Activated CD8-positive, alpha-beta memory T cell treated with anti-CD3 and anti-CD28 coated beads, Interleukin-2, amount 10 ng/mL, durations not matched to agents 7 days and 5 days (primary cell): ENCODE data around the gene FRMD1. TPM values are rescaled to one million over a fixed set of nuclear protein-coding genes. Genes with fewer than 3 reads are reported as not detected.
"Not testable (repeated sequence)": the region's sequence is repeated elsewhere in the genome, so short reads cannot be mapped to it uniquely, and the experiment has no call there.

Experiments used
- ATAC-seq: fragments of 150-1000 bp; cut with Tn5 transposase; one replicate; pipeline ENCODE4 v1.10.0; 2021; ENCODE audit warnings: moderate library complexity
- CTCF ChIA-PET: fragments of 350-600 bp; sonication (Branson Sonifier 250); formaldehyde crosslinking; loops from one replicate; lab custom pipeline; 2021; ENCODE audit warnings: antibody characterized with exemption; lab: Charles Lee
- DNase-seq: peaks from one replicate; pipeline ENCODE4 v3.0.0-alpha.2; 2020
- H3K27ac Mint-ChIP-seq: one replicate; pipeline ENCODE4 v1.8.0; 2021; ENCODE audit warnings: mild to moderate bottlenecking, mixed read lengths
- H3K27me3 Mint-ChIP-seq: one replicate; pipeline ENCODE4 v1.8.0; 2021; ENCODE audit warnings: mixed read lengths
- H3K36me3 Mint-ChIP-seq: one replicate; pipeline ENCODE4 v1.8.0; 2021; ENCODE audit warnings: mild to moderate bottlenecking, mixed read lengths
- H3K4me1 Mint-ChIP-seq: one replicate; pipeline ENCODE4 v1.8.0; 2021; ENCODE audit warnings: mixed read lengths
- H3K4me3 Mint-ChIP-seq: one replicate; pipeline ENCODE4 v1.8.0; 2021; ENCODE audit warnings: mild to moderate bottlenecking, moderate library complexity, mixed read lengths
- H3K9me3 Mint-ChIP-seq: one replicate; pipeline ENCODE4 v1.8.0; 2022; ENCODE audit warnings: low read depth, mixed read lengths
- total RNA-seq, 2 experiments: library from RNA; stranded (reverse); gene quantifications; one replicate each; pipeline ENCODE4 v1.2.3, GENCODE V29; 2021

FRMD1 gene
- total RNA-seq, 2 experiments from 2014 or later = not detected

DNA sequence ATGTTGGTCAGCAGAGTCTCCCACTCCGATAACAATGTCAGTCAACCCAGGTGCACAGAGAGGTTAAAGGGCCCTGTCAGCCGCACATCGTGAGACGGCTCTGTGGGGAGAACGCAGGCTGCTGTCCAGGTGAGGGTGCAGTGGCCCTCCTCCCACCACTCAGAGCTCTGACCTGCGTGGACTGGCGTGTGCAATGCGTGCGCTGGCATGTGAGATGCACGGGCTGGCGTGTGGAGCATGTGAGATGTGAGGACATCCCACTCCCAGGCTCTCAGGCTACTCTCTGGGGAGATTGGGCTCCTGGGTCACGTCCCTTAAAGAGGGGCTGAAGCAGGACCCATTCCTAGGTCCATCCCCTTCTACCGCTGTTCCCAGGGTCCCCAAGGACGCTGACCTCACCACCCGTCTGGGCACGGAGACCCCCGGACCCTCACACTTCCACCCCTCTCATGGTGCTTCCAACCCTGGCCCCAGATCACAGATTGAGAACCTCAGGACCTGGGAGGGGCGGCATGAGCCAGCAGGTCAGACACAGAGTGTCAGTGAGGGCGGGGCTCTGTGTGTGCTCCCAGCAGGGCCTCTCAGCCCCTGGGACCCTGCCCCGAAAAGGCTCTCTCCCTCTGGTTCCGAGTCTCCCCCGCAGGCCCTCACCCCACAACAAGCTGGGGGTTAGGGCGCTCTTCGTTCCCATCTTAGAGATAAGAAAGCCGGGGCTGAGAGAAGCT lies 8.6 kb upstream of the FRMD1 start:
- Mint-ChIP-seq H3K27ac (no peak overlapping the region), H3K27me3 (no peaks in the 10 kb centered on the region), H3K9me3 (peaks cover 2% of the 10 kb centered on the region), H3K4me3 (no peak overlapping the region), H3K4me1 (no peaks in the 10 kb centered on the region), H3K36me3 (no peaks in the 10 kb centered on the region)
- DNase-seq = no peak
- CTCF ChIA-PET = no interaction called here
- ATAC-seq = no peak

DNA sequence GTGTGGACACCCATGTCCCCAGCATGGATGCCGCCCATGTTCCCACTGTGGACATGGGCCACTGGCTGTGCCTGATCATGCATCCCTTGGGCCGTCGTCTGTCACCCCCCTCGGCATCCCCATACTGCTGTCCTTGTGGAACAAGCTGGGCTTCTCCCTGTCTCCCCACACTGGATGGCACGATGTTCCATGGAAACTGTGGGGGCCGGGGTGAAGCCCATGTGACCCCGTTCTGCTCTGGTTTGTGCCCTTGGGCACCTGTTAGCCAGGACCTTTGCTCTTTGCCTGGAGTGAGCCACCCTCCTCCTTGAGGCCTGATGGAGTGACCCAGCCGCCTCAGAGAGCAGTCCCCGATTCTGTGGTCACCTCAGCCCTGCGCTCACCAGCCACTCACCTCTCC lies 7.6 kb upstream of the FRMD1 start:
- H3K4me1 Mint-ChIP-seq = no peaks in the 10 kb centered on the region
- no peak for ATAC-seq
- no peak overlapping the region for H3K4me3 Mint-ChIP-seq
- H3K9me3 Mint-ChIP-seq = no peaks in the 10 kb centered on the region
- no peak overlapping the region for H3K27ac Mint-ChIP-seq
- CTCF ChIA-PET = no interaction called here
- DNase-seq = no peak
- H3K36me3 Mint-ChIP-seq = no peaks in the 10 kb centered on the region
- no peaks in the 10 kb centered on the region for H3K27me3 Mint-ChIP-seq

- Mint-ChIP-seq H3K27ac (no peak overlapping the region), H3K4me1 (no peaks in the 10 kb centered on the region), H3K36me3 (no peaks in the 10 kb centered on the region), H3K4me3 (no peak overlapping the region), H3K9me3 (no peaks in the 10 kb centered on the region), H3K27me3 (no peaks in the 10 kb centered on the region)
- DNase-seq = no peak
- CTCF ChIA-PET = no interaction called here
- ATAC-seq = no peak
Measured at GRCh38 chr6:168086066-168086465, 7.1 kb upstream of the FRMD1 start.

DNA sequence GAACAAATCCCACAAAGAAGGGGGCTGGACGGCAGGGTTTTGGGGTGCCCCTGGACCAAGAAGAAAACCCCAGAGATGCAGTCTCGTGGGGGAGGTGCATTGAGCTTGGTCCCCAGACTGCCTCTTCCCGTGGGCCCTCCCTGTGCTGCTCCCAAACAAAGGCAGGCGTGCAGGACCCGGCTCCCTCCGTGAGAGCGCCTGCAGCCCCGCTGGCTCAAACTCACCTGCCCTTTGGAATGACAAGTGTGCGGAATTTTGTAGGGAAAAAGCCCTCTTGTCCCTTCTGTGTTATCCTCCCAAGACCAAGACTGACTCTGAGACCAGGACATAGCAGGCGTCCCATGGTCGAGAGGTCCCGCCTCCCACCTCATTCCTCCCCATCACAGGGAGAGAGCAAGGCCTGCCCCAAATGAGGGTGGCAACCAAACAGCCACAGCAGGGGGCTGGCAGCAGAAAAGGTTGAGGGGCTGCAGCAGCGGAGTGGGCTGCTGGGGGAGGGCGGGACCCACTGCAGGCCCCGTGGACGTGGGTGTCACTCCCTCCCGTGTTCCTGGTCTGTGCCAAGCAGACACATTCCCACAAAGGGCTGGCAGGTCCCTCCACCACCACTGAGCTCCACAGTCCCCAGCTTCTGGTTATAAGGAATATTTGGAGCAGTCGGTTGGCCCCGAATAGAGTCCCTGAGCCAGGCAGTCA lies 5.6 kb upstream of the FRMD1 start:
- H3K27me3 Mint-ChIP-seq = no peaks in the 10 kb centered on the region
- ATAC-seq = no peak
- CTCF ChIA-PET = no interaction called here
- H3K9me3 Mint-ChIP-seq = no peaks in the 10 kb centered on the region
- no peaks in the 10 kb centered on the region for H3K4me1 Mint-ChIP-seq
- no peaks in the 10 kb centered on the region for H3K36me3 Mint-ChIP-seq
- H3K27ac Mint-ChIP-seq = no peak overlapping the region
- no peak for DNase-seq
- no peak overlapping the region for H3K4me3 Mint-ChIP-seq

DNA sequence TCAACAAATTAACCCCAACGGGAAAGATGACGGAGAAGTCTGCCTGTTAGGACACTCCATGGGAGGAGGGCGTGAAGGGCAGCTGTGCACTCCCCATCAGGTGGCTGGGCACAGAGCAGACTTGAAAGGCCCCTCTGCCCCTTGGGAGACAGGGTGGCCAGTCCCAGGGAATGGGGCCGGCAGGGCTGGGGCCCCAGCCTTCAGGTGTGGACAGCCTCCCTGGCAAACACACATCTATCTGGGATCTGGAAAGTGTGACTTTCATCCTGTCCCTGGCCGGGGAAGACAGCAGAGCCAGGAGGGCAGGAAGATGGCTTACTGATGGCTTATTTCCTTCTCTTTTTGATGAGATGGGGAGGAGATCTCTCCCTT lies 4.5 kb upstream of the FRMD1 start:
- no peak overlapping the region for H3K4me3 Mint-ChIP-seq
- H3K36me3 Mint-ChIP-seq = no peaks in the 10 kb centered on the region
- no peak for ATAC-seq
- no peaks in the 10 kb centered on the region for H3K4me1 Mint-ChIP-seq
- no peak overlapping the region for H3K27ac Mint-ChIP-seq
- CTCF ChIA-PET = no interaction called here
- no peak for DNase-seq
- H3K9me3 Mint-ChIP-seq = no peaks in the 10 kb centered on the region
- no peaks in the 10 kb centered on the region for H3K27me3 Mint-ChIP-seq

DNA sequence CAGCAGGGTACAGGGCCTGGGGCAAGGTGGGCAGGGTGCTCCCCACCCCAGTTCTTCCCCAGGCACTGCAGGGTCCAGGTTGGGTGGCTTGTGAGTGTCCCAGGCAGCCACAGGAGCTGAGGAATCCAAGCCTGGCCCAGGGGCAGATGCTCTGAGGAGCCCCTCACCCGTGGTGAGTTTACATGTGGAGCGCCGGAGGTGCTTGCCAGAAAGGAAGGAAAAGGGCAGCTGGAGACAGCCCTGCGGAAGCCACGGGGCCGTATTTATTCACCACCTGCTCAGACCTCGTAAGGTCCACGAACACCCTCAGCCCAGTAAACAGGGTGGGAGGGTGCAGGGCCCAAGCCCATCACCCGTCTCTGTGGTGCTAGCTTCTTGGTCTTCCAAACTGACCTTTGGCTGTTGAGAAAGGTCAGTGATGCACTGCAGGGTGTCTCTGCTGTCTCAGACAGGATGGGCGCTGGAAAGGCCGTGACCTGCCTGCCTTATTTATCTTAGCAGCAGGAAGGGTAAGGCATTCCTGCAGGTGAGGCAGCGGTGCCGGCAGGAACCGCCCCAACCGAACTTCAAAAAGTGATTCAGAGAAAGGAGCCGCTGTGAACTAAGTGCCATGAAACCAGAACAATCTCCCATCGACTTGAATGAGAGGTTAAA lies 4.0 kb upstream of the FRMD1 start:
- ATAC-seq (no peak), DNase-seq (no peak)
- Mint-ChIP-seq H3K27me3 (no peaks in the 10 kb centered on the region), H3K36me3 (no peaks in the 10 kb centered on the region), H3K9me3 (no peaks in the 10 kb centered on the region), H3K27ac (no peak overlapping the region), H3K4me3 (no peak overlapping the region), H3K4me1 (no peaks in the 10 kb centered on the region)
- CTCF ChIA-PET = no interaction called here

GRCh38 chr6:168081858-168082546 lies 3.0 kb upstream of the FRMD1 start:
- no peak for ATAC-seq
- Mint-ChIP-seq H3K27ac (no peak overlapping the region), H3K4me1 (no peaks in the 10 kb centered on the region), H3K9me3 (no peaks in the 10 kb centered on the region), H3K4me3 (no peak overlapping the region), H3K36me3 (no peaks in the 10 kb centered on the region), H3K27me3 (no peaks in the 10 kb centered on the region)
- no peak for DNase-seq
- CTCF ChIA-PET = no interaction called here

- Mint-ChIP-seq H3K27ac (no peak overlapping the region), H3K27me3 (no peaks in the 10 kb centered on the region), H3K36me3 (no peaks in the 10 kb centered on the region), H3K9me3 (no peaks in the 10 kb centered on the region), H3K4me1 (no peaks in the 10 kb centered on the region), H3K4me3 (no peak overlapping the region)
- DNase-seq (no peak), ATAC-seq (no peak)
- CTCF ChIA-PET = no interaction called here
Measured at GRCh38 chr6:168080393-168081077, 1.5 kb upstream of the FRMD1 start.

- Mint-ChIP-seq H3K27me3 (no peaks in the 10 kb centered on the region), H3K36me3 (no peaks in the 10 kb centered on the region), H3K27ac (no peak overlapping the region), H3K4me3 (no peak overlapping the region), H3K4me1 (no peaks in the 10 kb centered on the region), H3K9me3 (no peaks in the 10 kb centered on the region)
- CTCF ChIA-PET = no interaction called here
- DNase-seq (no peak), ATAC-seq (no peak)
Measured at GRCh38 chr6:168078175-168078942, 653 bp downstream of the FRMD1 start.

GRCh38 chr6:168077401-168077800 lies 1.6 kb downstream of the FRMD1 start:
- H3K27me3 Mint-ChIP-seq, H3K4me1 Mint-ChIP-seq, DNase-seq, H3K4me3 Mint-ChIP-seq, H3K9me3 Mint-ChIP-seq, ATAC-seq, CTCF ChIA-PET, H3K36me3 Mint-ChIP-seq, H3K27ac Mint-ChIP-seq: not testable (repeated sequence)

GRCh38 chr6:168075787-168076202 lies 3.2 kb downstream of the FRMD1 start:
- Mint-ChIP-seq H3K9me3 (no peaks in the 10 kb centered on the region), H3K4me1 (no peaks in the 10 kb centered on the region), H3K27ac (no peak overlapping the region), H3K4me3 (no peak overlapping the region), H3K27me3 (no peaks in the 10 kb centered on the region), H3K36me3 (no peaks in the 10 kb centered on the region)
- CTCF ChIA-PET = no interaction called here
- ATAC-seq (no peak), DNase-seq (no peak)

DNA sequence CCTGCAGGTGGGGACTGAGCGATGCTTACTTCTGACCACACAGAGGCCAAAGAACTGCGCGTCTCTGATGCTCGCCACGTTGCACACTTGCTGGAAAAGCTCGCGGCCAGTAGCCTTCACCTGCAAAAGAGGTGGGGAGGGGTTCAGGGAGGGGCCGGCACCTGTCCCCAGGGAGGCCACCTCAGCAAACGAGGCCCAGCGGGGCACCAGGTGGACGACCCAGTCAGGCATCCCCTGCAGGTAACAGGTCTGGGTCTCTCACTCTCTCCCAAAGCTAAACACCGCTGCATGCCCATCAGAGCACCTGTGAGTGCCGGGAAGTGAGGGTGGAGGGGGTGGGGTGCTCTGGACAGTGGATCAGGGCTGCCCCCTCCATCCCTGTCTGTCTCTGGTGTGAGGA lies 3.8 kb downstream of the FRMD1 start:
- CTCF ChIA-PET = no interaction called here
- ATAC-seq = no peak
- Mint-ChIP-seq H3K9me3 (no peaks in the 10 kb centered on the region), H3K4me1 (no peaks in the 10 kb centered on the region), H3K4me3 (no peak overlapping the region), H3K36me3 (no peaks in the 10 kb centered on the region), H3K27ac (no peak overlapping the region), H3K27me3 (no peaks in the 10 kb centered on the region)
- DNase-seq = no peak
